Renal cortical epithelial cell (primary cell): ENCODE results near the gene RGL3. TPM values are rescaled to one million over a fixed set of nuclear protein-coding genes. Genes with fewer than 3 reads are reported as not detected.
A peak's percentile ranks its signal among the peaks of the same experiment; 100 is the strongest.
"Not testable (repeated sequence)": the region's sequence is repeated elsewhere in the genome, so short reads cannot be mapped to it uniquely, and the experiment has no call there.

Source experiments
- DNase-seq: peaks from one replicate; pipeline ENCODE4 v3.0.0-alpha.2; 2011; ENCODE audit warnings: low read depth
- total RNA-seq: library from RNA; depleted of rRNA; stranded (reverse); fragments of >200 nt; gene quantifications from 2 replicates; pipeline ENCODE4 v1.2.3, GENCODE V29; 2014

RGL3 gene
- total RNA-seq, 1 donor from 2014 or later: 11.2 TPM

DNA sequence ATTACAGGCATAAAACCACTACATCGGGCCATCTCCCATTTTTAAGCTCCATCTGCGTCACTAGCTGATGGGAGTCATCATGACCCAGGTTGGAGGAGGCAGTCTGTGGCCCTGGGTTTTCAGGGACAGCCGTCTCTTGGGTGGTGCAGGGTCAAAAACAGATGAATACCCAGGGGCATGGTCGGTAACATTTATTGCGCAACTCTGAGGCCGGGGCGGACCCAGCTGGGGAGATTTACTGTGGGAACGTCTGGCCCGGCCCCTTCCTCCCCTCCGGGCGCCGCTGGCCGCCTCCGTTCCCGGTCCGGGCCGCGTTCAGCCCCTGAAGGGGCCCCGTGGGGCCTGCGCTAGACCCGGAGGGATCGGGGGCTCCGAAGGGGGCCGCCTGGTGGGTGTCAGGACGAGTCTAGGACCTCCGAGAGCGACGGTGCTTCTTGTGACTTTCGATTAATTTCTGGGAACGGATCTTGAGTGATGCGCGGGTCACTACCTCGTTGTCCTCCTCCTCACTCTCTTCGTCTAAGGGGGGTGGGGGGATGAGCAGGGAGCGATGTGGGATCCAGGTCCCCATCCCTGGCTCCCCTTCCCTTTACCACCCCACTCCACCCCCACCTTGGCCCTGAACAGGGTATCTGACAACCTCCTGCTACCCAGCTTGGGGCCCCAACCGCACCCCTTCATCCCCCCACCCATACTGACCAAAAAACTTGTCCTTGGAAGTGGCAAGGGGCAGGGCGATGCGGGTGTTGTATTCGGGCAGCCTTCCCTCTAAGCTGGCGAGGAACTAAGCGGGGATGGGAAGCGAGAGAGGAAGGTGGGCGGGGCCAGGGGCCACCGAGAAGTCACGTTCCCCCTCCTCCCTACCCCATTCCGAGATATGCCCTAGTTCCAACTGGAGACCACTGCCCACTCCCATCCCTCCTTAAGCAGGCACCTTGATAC lies 1.6 kb upstream of the RGL3 start:
- peak; percentile 33 for DNase-seq

DNA sequence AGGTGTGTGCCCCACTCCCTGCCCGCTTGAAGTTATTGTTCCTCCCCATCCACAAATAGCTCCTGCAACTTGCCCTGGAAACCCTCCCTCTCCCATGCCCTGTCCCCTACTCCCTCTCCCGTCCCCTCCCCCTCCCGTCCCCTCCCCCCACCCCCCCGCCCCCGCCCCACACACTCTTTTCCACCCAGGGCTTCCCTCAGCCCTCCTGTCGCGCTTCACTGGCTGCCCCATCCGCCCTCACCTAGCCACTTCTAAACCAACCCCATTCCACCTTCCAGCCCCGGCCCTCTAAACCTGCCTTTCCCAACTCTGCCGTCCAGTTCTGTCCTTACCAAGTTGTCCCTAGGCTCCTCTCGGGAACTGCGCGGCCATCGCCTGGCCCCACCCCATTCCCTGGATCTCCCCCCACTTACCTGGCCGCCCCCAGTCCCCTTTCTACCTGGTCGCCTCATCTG lies 993 bp downstream of the RGL3 start:
- no peak for DNase-seq

DNA sequence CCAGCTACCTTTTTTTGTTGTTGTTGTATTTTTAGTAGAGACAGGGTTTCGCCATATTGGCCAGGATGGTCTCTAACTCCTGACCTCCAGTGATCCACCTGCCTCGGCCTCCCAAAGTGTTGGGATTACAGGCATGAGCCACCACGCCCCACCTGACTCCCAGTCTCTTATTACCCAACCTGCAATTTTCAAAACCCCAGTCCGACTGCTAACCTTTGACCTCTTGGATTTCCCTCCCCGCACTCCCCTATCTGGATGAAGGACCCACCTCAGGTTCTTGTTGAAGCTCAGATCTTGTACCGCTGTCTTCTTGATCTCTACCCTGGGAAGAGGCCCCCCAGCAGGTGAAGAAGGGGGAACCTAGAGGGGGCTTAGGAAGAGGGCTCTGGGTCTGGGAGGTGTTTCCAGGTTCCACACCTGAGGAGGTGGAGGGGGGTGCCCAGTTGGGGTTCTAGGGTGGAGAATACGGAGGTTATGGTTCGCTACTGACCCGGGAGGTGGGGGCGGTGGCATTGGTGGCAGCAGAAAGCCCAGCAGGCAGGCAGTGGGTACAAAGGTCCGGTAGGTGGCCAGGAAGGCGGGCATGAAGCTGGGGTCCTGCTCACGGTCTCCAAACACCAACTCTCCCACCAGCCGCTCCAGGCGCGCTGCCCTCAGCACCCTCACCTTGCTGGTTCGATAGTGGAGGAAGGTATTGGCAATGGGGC lies 2.6 kb downstream of the RGL3 start:
- no peak for DNase-seq

DNA sequence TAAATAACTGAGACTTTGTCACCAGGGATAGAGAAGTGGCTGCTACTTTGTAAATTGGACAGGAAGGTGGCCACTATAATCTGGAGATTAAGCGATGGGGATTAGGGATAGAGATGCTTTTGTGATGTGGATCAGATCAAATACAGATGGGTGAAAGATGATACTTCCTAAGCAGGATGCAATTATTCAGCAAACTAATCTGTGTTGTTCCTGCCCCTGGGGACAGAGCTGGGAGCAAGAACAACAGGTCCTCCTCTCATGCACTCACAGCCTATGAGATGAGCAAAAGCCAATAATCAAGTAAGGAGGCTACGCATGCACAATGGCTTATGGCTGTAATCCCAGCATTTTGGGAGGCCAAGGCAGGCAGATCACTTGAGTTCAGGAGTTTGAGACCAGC lies 4.6 kb downstream of the RGL3 start:
- DNase-seq: no peak

DNA sequence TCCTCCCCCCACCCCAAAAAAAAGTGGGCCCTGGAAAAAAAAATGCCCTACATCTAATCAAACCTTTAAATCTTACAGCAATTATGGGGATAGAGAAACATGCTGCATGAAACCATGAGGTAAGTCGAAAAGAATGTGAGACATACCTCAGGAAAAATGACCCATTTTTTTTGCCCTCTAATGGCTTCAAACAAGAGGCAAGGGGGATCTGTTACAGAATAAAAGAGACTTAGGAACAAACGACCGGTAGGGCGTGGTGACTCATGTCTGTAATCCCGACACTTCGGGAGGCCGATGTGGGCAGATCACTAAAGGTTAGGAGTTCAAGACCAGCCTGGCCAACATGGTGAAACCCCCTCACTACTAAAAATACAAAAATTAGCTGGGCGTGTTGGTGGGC lies 8.4 kb downstream of the RGL3 start:
- DNase-seq: peak; percentile 57

DNA sequence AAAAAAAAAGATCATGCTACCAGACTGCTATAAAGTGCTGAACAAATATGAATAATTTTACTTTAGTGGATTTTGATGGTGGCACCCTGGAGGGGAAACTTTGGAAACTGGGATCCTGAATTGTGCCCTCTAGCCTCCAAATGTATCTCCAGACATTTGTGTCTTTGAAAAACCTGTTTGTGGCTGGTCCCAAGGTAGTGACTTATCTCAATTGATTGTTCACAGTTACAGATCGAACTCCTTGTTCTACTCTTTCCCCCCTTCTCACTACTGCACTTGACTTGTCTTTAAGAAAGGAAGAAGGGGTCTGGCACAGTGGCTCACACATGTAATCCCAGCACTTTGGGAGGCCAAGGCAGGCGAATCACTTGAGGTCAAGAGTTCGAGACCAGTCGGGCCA lies 10.5 kb downstream of the RGL3 start:
- DNase-seq: no peak

DNA sequence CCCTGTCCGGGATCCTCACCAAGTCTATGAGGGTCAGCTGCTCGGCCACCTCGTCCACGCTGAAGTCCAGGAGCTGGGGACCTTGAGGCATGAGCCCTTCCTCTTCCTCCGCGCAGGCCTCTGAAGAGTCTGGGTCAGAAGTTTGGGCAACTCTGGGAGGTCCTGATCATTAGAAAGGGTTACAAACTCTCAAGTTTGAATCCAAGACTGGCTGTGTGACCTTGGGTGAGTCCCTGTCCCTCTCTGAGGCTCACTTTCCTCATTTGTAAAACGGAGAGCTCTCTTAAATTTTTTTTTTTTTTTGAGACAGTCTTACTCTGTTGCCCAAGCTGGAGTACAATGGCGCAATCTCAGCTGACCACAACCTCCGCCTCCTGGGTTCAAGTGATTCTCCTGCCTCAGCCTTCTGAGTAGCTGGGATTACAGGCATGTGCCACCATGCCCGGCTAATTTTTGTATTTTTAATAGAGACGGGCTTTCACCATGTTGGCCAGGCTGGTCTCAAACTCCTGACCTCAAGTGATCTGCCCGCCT lies 12.3 kb downstream of the RGL3 start:
- DNase-seq: not testable (repeated sequence)

DNA sequence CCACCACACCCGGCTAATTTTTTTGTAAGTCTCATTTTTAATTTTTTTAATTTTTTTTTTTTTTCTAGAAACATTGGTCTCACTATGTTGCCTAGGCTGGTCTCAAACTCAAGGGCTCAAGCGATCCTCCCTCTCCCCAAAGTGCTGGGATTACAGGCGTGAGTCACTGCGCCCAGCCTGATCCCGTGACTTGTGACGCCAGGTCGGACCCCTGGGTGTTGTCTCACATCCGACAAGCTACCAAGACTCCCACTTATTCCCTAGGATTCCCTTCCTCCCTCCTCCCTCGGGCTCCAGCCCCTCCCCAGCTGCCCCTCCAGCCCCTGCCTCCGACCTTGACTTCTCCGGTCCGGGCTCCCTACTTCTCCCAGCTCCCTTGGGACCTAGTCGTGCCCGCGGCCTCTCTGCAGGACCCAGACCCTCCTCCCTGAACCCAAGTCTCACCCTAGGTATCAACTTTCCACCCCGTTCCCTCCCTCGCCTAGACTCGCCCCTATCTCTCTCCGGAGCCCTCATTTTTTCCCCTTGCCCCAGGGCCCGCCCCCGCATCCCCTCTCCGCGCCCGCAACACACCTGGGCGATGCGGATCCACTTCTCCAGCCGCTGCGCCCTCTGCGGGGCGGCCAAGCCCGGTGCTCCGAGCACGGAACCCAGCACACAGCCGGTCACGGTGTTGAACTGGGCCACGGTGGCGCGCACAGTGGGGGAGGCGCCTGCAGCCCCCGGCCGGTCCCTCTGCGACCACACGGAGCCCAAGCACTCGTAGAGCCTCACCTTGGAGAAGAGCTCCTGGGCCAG lies 13.1 kb downstream of the RGL3 start:
- no peak for DNase-seq

DNA sequence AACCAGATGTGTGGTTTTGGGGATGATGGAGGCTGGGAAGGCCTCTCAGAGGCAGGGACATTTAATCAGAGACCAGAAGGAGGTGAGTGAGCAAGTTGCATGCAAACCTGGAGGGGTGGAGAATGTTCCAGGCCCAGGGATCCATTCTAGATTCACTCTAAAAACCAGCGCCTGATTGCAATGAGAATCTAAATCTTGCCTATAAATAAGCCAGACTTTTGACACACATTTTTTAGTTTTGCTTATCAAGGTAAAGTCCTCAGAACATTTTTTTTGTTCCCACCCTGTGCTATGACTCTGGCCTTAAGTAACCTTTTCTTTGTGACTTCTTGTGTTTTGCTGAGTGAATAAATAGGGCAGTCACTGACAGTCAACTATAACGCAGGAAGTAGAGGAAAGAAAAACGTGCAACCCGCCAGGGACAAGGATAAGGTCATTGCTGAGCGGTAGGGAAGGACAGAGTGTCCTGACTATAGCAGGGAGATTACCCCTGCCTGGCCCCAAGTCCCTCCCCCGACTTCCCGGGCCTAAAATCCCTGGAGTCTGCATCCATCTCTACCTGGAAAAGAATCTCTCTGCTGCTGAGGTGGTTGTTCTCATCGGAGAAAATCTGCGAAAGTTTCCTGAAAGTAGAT lies 14.4 kb downstream of the RGL3 start:
- no peak for DNase-seq

DNA sequence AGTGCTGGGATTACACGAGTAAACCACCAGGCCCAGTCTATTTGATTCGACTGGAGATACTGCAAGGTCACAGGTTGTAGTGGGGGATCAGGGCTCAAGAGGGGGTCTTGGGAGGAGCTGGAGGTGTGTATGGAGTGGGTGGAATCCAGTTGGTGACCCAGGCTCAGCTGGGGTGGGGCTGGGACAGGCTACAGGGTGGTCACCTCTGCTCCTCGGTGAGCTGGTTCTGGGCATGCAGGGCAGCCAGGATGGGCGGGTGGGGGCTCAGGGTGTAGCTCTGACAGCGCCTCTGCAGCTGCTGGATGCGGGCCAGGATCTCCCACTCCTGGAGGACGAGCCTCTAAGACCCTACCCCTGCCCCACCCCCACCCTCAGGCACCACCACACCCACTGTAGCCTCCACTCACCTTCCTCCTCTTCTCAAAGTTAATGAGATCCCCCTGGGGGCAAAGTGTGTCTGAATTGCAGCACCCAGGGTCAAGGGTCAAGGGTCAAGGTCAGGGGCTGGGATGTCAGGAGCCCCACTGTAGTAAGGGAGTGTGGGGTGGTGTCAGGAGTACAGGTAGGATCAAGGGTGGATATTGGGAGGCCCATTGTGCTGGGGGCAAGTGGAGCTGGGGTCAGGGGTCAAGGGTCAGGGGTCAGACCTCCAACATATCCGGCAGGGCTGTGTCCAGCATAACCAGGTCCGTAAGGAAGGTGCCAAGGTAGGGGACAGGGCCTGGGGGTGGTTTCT lies 17.1 kb downstream of the RGL3 start:
- DNase-seq: no peak

DNA sequence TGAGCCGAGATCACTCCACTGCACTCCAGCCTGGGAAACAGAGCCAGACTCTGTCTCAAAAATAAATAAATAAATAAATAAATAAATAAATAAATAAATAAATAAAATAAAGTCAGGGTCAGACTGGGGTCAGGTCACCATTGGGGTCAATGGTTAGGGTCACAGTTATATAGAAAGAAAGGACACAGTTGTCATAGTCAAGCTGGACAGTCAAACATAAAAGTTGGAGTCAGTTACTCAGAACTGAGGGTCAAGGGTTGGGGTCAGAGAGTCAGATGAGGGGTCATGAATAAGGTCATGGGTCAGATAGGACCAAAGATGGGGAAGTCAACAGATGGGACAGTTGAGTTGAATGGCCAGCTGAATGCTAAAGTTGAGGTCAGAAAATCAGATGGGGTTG lies 18.3 kb downstream of the RGL3 start:
- no peak for DNase-seq

DNA sequence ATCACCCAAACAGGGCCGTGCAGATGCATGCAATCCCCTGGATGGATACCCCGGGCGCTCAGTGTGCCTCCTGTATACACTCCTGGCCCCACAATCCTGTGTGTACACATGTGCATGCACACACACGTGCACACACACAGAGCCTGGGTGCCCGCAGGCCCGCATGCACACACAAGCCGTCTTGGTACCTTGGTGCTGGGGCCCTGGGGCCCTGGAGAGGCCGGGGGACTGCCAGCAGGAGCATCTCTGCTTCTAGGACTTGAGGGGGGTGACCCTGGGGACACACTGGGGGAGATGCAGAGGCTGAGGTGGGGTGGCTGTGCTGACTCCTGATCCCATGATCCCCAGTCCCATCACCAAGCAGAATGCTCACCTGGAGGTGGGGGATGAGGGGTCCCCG lies 19.4 kb downstream of the RGL3 start:
- DNase-seq: no peak

DNA sequence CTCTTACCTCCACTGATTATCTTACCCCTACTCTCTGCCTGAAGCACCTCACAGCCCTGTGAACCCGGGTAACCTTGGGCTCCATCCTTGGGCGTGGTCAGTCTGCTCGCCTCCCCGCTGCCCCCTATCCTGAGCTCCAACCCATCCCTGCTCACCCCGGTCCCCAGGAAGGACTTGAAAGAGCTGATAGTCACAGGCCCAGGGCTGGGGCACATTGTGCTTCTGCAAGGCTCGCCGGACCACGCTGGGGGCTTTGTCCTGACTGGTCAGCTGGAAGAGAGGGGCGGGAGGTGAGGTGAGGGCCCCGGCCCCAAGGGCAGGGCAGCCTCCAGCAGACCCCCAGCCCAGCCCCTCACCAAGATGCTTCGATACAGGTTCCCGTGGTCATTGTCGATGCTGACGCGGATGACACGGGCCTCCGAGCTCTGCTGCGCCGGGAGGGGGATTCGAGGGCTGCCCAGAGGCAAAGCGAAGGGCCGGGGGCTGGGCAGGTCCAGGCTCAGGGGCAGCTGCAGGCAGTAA lies 22.0 kb downstream of the RGL3 start:
- DNase-seq: no peak

DNA sequence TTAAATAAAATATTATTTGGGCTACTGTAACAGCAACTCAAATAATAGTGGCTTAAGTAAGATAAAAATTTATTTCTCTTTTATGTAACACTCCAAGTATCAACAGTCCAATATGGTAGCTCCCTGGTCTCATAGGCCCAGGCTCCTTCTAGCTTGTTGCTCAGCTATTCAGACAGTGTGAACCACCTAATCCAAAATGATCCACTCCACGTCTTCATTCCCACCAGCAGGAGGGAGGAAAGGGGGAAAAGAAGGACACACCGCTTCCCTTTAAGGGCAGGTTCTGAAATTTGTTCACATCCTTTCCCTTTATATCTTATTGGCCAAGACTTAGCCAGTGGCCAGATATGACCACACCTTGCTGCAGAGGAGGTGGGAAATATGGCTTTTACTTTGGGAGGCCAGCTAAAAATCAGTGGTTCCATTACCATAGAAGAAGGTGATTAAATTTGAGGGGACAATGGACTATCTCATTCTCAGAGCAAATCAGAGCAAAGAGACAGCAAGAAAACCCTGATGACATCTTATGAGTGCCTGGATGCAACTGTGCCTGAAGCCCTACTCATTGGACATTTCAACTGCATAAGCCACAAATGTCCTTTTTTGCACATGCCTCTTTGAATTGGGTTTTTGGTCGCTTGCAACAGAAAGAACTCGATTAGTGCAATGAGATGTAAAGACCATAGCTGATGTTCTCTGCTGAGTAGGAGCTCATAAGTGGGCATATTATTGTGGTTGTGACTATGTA lies 28.0 kb downstream of the RGL3 start:
- DNase-seq: no peak

DNA sequence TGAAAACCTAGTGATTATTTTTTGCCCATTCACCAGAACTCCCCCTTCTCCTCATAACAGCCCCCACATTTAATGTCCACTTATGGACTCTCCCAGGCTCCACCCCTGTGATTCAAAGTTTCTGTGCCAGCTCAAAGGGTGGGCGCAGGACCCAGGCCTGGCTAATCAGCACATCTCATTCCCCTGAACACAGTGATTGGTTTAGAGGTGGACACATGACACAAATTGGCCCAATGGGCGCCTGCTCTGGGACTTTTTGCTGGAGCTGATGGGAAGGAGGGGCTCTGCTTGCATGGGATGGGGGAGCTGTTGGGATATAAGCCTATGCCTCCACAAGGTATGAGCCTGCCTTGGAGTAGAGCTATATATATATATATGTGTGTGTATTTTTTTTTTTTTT lies 28.8 kb downstream of the RGL3 start:
- no peak for DNase-seq

DNA sequence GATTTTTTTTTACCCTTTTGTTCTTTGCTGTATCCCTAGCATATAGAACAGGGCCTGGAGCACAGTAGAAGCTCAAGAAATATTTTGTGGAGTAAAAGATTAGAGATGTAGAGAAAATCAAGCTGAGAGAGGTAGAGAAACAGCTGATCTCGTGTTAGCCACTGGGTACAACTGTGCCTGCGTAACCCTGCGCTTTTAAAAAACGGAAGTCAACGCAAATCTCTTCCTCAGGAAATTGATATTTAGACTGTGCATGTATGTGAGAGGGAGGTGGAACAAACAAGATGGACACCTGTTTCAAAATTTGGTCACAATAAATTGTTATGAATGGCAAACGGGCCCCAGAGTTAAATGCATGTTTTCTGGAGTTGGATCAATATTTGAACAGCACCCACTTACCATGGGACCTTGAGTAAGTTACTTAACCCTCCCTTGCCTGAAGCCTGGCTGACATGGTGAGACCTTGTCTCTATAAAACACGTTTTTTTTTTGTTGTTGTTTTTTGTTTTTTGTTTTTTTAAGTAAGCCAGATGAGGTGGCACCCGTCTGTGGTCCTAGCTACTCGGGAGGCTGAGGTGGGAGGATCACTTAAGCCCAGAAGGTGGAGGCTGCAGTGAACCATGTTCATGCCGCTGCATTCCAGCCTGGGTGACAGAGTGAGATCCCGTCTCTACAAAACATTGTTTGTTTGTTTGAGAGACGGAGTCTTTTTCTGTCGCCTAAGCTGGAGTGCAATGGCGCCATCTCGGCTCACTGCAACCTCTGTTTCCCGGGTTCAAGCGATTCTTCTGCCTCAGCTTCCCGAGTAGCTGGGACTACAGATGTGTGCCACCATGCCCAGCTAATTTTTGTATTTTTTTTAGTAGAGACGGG lies 31.7 kb downstream of the RGL3 start:
- no peak for DNase-seq

DNA sequence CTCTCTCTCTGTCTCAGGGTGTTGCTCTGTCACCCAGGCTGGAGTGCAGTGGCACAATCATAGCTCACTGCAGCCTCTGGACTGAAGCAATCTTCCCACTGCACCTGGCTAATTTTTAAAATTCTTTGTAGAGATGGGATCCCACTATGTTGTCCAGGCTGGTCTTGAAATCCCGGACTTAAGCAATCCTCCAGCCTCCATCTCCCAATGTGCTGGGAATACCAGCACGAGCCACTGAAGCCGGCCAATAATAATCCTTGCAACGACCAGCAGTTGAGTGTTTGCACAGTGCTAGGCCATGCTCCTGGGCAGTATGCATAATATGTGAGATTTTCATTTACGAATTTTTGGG lies 34.4 kb downstream of the RGL3 start:
- DNase-seq: no peak

DNA sequence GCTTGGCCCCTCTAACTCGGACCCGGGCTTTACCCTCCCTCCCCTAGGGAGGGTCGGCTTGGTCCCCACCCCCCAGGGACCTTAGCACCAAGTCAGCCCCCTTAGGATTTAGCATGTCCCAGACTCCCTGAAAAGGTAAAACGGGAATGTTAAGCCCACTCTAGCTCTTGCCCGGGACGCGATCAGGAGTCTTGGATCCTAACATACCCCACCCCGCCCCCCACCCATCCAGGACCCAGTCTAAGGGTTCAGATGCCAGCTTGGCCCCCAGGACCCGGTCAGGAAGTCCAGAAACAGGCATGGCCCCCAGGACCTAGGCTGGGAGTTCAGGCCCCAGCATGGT lies 35.4 kb downstream of the RGL3 start:
- DNase-seq: no peak
